Measurements from ENCODE around the gene CTNNA2. TPM values are rescaled to one million over a fixed set of nuclear protein-coding genes. Genes with fewer than 3 reads are reported as not detected.

CTNNA2 gene
- total RNA-seq, 1 experiment from 2014 or later, result 5.5 TPM

DNA sequence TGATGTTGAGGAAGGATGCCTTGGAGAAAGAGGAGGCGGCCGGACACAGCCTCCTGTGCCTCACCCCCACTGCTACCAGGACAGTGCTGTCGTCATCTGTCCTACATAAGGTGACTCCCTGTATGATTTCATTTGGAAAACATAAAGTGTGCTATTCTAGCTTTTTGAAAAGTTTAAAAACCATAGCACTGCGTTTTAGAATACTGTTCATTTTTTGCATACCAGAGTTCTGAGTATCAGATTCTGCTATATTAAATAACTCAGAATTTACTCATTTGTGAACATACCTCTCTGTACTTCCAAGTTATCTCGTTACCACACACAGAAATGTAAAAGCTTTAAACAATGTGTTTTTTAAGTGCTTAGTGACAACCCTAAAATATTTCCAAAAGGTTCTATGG, 488.9 kb downstream of the CTNNA2 start:
- no peak overlapping the region for H3K27ac Mint-ChIP-seq
- no peak overlapping the region for H3K56ac ChIP-seq (ENCODE audit: insufficient read length, low read depth, low read length)

More for the DNA sequence above, 488.9 kb downstream of the CTNNA2 start:
- Histone ChIP-seq H3K23me2 (ENCODE audit: insufficient read length, low read depth, low read length, poor library complexity, severe bottlenecking) (no peaks in the 10 kb centered on the region), H4K5ac (ENCODE audit: insufficient read length, low read depth, low read length) (no peak overlapping the region), H3K4me2 (ENCODE audit: insufficient read depth, insufficient read length, low read length) (no peak overlapping the region), H3K79me1 (ENCODE audit: insufficient read depth, low read depth, low read length, poor library complexity, severe bottlenecking) (no peaks in the 10 kb centered on the region), H3K79me2 (ENCODE audit: insufficient read depth, low read length) (no peaks in the 10 kb centered on the region), H2AFZ (ENCODE audit: low read length) (no peak overlapping the region), H3K4me1 (ENCODE audit: insufficient read depth, low read length) (no peaks in the 10 kb centered on the region; the same call in 1 of the 2 replicates), H2BK5ac (ENCODE audit: insufficient read length, low read length) (no peak overlapping the region), H3K9me3 (ENCODE audit: control insufficient read depth, low read depth, low read length) (no peaks in the 10 kb centered on the region), H4K8ac (replicated peaks; ENCODE audit: insufficient read length, low read depth, low read length) (no peak overlapping the region), H2BK20ac (ENCODE audit: low read depth, low read length, poor library complexity, severe bottlenecking) (no peak overlapping the region), H3K18ac (ENCODE audit: insufficient read length, low read depth, low read length) (no peak overlapping the region), H2BK15ac (ENCODE audit: low read depth, low read length) (no peak overlapping the region), H2AK5ac (ENCODE audit: insufficient read length, low read length) (no peak overlapping the region), H3K23ac (ENCODE audit: insufficient read length, low read depth, low read length) (no peak overlapping the region), H2BK12ac (ENCODE audit: insufficient read length, low read depth, low read length) (no peak overlapping the region), H4K91ac (ENCODE audit: insufficient read length, low read depth, low read length) (no peak overlapping the region), H3K14ac (ENCODE audit: insufficient read depth, low read length) (no peak overlapping the region), H3K9ac (ENCODE audit: extremely low read depth, insufficient read length, low read length) (no peak overlapping the region), H2BK120ac (ENCODE audit: low read depth, low read length, poor library complexity, severe bottlenecking) (no peak overlapping the region), H3K27ac (ENCODE audit: insufficient read length, low read depth, low read length) (no peak overlapping the region), H4K20me1 (ENCODE audit: control insufficient read depth, insufficient read depth, insufficient read length) (no peaks in the 10 kb centered on the region), H3K27me3 (ENCODE audit: insufficient read depth, low read length) (peaks cover 3% of the 10 kb centered on the region; the same call in 1 of the 2 replicates), H3T11ph (ENCODE audit: low read length) (no peak overlapping the region), H3K4ac (ENCODE audit: low read depth, low read length) (no peak overlapping the region)
- TF ChIP-seq, protein P1, sequence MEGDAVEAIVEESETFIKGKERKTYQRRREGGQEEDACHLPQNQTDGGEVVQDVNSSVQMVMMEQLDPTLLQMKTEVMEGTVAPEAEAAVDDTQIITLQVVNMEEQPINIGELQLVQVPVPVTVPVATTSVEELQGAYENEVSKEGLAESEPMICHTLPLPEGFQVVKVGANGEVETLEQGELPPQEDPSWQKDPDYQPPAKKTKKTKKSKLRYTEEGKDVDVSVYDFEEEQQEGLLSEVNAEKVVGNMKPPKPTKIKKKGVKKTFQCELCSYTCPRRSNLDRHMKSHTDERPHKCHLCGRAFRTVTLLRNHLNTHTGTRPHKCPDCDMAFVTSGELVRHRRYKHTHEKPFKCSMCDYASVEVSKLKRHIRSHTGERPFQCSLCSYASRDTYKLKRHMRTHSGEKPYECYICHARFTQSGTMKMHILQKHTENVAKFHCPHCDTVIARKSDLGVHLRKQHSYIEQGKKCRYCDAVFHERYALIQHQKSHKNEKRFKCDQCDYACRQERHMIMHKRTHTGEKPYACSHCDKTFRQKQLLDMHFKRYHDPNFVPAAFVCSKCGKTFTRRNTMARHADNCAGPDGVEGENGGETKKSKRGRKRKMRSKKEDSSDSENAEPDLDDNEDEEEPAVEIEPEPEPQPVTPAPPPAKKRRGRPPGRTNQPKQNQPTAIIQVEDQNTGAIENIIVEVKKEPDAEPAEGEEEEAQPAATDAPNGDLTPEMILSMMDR (conservative IDR thresholded peaks at IDR 0.05), result no peak
- no CpG with 5 or more reads among the region's 5 CpGs for WGBS (ENCODE audit: extremely low coverage, insufficient read length, low lambda C conversion rate)
- peaks cover 0 to 1% of the 10 kb centered on the region in 2 experiments; a peak in 1 of 4 replicates for H3K4me1 Mint-ChIP-seq
- no peaks in the 10 kb centered on the region for H3K9me3 Mint-ChIP-seq
- H3K27me3 Mint-ChIP-seq (ENCODE audit: low read depth), result peaks cover 15% of the 10 kb centered on the region
- H3K36me3 Mint-ChIP-seq (ENCODE audit: insufficient read depth in 1 of 3, low read depth in 3 of 3), result no peaks in the 10 kb centered on the region
- H3K4me3 Mint-ChIP-seq, result no peak overlapping the region
- no peak for DNase-seq

Data from H9 (cell line).